ENCODE data around the gene DNAJB7.
A peak's percentile ranks its signal among the peaks of the same experiment; 100 is the strongest.
"Not testable (repeated sequence)": the region's sequence is repeated elsewhere in the genome, so short reads cannot be mapped to it uniquely, and the experiment has no call there.

Gene DNAJB7

GRCh38 chr22:40862537-40862936 is 624 bp upstream of the DNAJB7 start:
- no peak for DNase-seq
- no peaks in the 10 kb centered on the region for H3K9me3 Mint-ChIP-seq
- ATAC-seq (replicated peaks), result no peak
- H3K27me3 Mint-ChIP-seq, result no peaks in the 10 kb centered on the region
- H3K27ac Mint-ChIP-seq, result peak overlapping the region in 1 of 2 donors; percentile 4
- peaks cover 15% of the 10 kb centered on the region for H3K36me3 Mint-ChIP-seq (ENCODE audit: insufficient read depth)
- peaks cover 1 to 27% of the 10 kb centered on the region in 2 donors for H3K4me1 Mint-ChIP-seq (ENCODE audit: low read depth in 2 of 2)
- H3K4me3 Mint-ChIP-seq, result no peak overlapping the region

GRCh38 chr22:40857309-40857855 is 4.5 kb downstream of the DNAJB7 start:
- Mint-ChIP-seq H3K27ac (peak overlapping the region; percentile 97 to 100), H3K36me3 (ENCODE audit: insufficient read depth) (peaks cover 27% of the 10 kb centered on the region), H3K9me3 (no peaks in the 10 kb centered on the region), H3K4me3 (peak overlapping the region; percentile 92 to 96), H3K27me3 (no peaks in the 10 kb centered on the region), H3K4me1 (ENCODE audit: low read depth in 2 of 2) (peaks cover 25 to 35% of the 10 kb centered on the region in 2 donors)
- DNase-seq, result no peak
- no peak for ATAC-seq (replicated peaks)

DNA sequence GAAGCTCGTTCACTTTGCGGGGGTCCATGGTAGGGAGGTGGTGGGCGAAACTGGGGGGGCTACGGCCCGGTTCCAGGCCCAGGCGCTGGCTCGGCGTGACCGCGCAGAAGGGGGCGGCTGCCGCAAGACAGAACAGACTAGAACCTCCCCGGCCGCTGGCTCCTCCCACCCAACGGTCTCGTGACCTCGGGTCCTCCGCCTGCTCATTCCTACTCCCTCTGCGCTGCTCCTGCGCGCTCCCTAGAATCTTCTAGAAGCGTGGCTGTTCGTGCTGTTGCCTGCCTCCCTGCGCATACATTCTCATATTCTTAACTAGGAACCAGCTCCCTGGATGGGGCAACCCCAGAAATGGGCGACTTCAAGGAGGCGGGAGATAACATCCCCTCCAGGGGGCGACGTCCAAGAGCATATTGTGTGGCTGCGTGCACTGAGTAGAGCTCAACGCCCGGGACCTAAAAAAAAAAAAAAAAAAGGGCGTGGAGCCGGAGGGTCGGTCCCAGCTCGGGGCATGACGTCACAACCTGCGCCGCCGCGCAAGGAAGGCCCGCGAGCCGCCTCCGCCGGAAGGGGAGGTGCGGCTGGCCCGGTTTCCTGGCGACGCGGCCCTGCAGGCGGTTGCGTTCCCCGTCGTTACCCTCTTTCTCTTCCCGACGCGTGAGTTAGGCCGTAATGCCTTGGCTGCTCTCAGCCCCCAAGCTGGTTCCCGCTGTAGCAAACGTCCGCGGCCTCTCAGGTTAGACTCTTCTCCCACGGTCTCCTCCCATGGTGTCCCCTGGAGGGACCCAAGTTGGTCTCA is 5.2 kb downstream of the DNAJB7 start, which contains the start of the genes ST13 and XPNPEP3:
ST13 (minus strand) TSS at position 127 of the 796 bp plus-strand sequence; CDS start at position 28, 99 bp downstream.
XPNPEP3 (plus strand) TSS at position 636 of the 796 bp plus-strand sequence; CDS start at position 670, 34 bp downstream.
- Mint-ChIP-seq H3K4me1 (ENCODE audit: low read depth in 2 of 2) (peaks cover 24 to 39% of the 10 kb centered on the region in 2 donors), H3K4me3 (peak within 1 kb of the TSS; percentile 92 to 96), H3K9me3 (no peaks in the 10 kb centered on the region), H3K27me3 (no peaks in the 10 kb centered on the region), H3K27ac (peak within 1 kb of the TSS; percentile 97 to 100), H3K36me3 (ENCODE audit: insufficient read depth) (peaks cover 27% of the 10 kb centered on the region)
- ATAC-seq (replicated peaks), result peak; percentile 87
- peak; percentile 97 to 98 (median 97) for DNase-seq

GRCh38 chr22:40855979-40856512 is 5.9 kb downstream of the DNAJB7 start:
- peak; percentile 23 to 33 (median 27) for DNase-seq
- H3K27ac Mint-ChIP-seq, result peak overlapping the region; percentile 97 to 100
- no peaks in the 10 kb centered on the region for H3K27me3 Mint-ChIP-seq
- peak overlapping the region; percentile 92 to 96 for H3K4me3 Mint-ChIP-seq
- H3K4me1 Mint-ChIP-seq (ENCODE audit: low read depth in 2 of 2), result peaks cover 28 to 43% of the 10 kb centered on the region in 2 donors
- H3K36me3 Mint-ChIP-seq (ENCODE audit: insufficient read depth), result peaks cover 31% of the 10 kb centered on the region
- no peaks in the 10 kb centered on the region for H3K9me3 Mint-ChIP-seq
- peak; percentile 19 for ATAC-seq (replicated peaks)

DNA sequence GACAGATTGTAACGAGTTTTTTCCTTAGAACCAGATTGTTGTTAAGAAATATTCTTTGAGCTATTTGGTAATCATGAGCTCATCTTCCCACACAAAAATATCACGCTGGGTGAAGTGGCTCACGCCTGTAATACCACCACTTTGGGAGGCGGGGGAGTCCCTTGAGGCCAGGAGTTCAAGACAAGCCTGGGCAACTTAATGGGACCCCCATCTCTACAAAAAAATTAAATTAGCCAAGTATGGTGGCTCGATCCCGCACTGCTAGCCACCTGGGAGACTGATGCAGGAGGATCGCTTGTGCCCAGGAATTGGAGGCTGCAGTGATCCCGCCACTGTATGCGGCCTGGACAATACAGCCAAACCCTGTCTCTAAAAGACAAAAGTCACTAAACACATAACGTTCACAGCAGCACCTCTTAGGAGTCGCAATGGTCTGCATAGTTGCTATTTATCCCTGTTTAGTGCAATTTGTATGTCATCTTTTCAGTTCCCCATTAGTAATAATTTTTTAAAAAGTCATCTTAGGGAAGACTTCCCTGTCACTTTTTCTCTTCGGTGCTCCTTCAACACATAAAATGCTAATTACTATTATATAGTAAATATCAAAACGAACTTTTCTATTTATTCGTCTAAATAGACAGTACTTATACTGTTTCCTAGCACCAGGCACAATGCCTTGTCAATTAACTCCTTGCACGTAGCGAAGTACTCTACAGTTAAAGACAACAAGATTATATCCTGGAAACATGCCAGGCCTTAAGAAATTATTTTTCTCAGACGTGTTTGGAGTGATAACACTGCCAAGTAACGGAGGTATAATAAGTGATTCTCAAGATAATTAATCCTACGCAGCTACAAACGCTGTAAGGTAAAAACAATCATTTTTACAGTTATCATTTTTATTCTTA is 6.6 kb downstream of the DNAJB7 start:
- Mint-ChIP-seq H3K4me1 (ENCODE audit: low read depth in 2 of 2) (peaks cover 30 to 42% of the 10 kb centered on the region in 2 donors), H3K4me3 (peak overlapping the region; percentile 92 to 96)
- ATAC-seq (replicated peaks), result no peak

GRCh38 chr22:40853961-40854360 is 8.0 kb downstream of the DNAJB7 start:
- H3K27ac Mint-ChIP-seq, result peak overlapping the region in 1 of 2 donors; percentile 71
- ATAC-seq (replicated peaks), result no peak
- no peaks in the 10 kb centered on the region for H3K27me3 Mint-ChIP-seq
- H3K36me3 Mint-ChIP-seq (ENCODE audit: insufficient read depth), result peaks cover 45% of the 10 kb centered on the region
- peak overlapping the region in 1 of 2 donors; percentile 30 for H3K4me3 Mint-ChIP-seq
- no peak for DNase-seq
- peaks cover 32 to 45% of the 10 kb centered on the region in 2 donors for H3K4me1 Mint-ChIP-seq (ENCODE audit: low read depth in 2 of 2)
- H3K9me3 Mint-ChIP-seq, result no peaks in the 10 kb centered on the region

More for the DNA sequence above, 6.6 kb downstream of the DNAJB7 start:
- Mint-ChIP-seq H3K27me3 (no peaks in the 10 kb centered on the region), H3K27ac (peak overlapping the region; percentile 97 to 100), H3K9me3 (no peaks in the 10 kb centered on the region), H3K36me3 (ENCODE audit: insufficient read depth) (peaks cover 31% of the 10 kb centered on the region)
- DNase-seq, result no peak

DNA sequence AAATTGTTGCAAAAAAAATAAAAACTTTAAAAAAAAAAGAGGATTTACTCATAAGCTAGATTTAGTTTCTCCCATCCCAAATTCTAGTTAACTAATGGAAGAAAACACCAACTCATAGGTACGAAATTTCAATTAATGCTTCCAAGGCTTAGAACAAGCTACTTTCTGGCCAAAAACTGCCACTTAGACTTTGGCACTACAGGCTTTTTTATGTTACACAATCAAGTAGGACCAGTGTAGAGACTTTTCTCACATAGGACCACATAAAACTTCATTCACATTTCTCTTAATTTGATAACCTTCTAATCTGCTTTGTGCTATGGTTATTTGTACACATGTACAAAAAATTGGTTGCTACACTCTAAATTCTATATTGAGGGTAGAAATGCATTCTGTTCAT is 8.6 kb downstream of the DNAJB7 start:
- Mint-ChIP-seq H3K36me3 (ENCODE audit: insufficient read depth) (peaks cover 48% of the 10 kb centered on the region), H3K4me1 (ENCODE audit: low read depth in 2 of 2) (peaks cover 32 to 45% of the 10 kb centered on the region in 2 donors), H3K27ac (peak overlapping the region in 1 of 2 donors; percentile 71), H3K9me3 (no peaks in the 10 kb centered on the region), H3K27me3 (no peaks in the 10 kb centered on the region), H3K4me3 (peak overlapping the region in 1 of 2 donors; percentile 30)
- ATAC-seq (replicated peaks) (no peak), DNase-seq (no peak)

GRCh38 chr22:40845816-40846215 is 16.1 kb downstream of the DNAJB7 start:
- Mint-ChIP-seq H3K36me3 (ENCODE audit: insufficient read depth) (peaks cover 85% of the 10 kb centered on the region), H3K4me1 (ENCODE audit: low read depth in 2 of 2) (peaks cover 10 to 13% of the 10 kb centered on the region in 2 donors), H3K27ac (peak overlapping the region in 1 of 2 donors; percentile 57)
- not testable (repeated sequence) for ATAC-seq (replicated peaks); H3K4me3 Mint-ChIP-seq; H3K27me3 Mint-ChIP-seq; H3K9me3 Mint-ChIP-seq; DNase-seq

DNA sequence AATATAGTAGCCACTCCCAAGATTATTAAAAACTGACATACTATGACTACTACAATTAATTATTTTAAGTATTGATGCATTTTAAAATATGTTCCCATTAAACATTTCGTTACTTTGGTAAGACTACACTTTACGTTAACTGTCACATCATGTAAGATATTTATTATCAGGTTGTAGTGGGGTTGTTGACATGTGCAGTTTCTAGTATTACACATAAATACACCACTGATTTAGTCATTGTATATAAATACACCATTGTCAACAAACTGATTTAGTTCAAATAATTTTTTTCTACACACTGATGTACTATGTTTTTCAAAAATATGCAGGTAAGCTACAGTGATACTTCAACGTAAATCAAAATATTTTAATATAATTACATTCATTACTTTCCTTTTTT is 17.0 kb downstream of the DNAJB7 start:
- ATAC-seq (replicated peaks) (no peak), DNase-seq (no peak)
- Mint-ChIP-seq H3K4me1 (ENCODE audit: low read depth in 2 of 2) (peaks cover 6 to 12% of the 10 kb centered on the region in 2 donors), H3K36me3 (ENCODE audit: insufficient read depth) (peaks cover 87% of the 10 kb centered on the region), H3K4me3 (no peak overlapping the region), H3K27ac (no peak overlapping the region), H3K27me3 (no peaks in the 10 kb centered on the region), H3K9me3 (no peaks in the 10 kb centered on the region)

- H3K27me3 Mint-ChIP-seq, result no peaks in the 10 kb centered on the region
- DNase-seq, result no peak
- no peak for ATAC-seq (replicated peaks)
- H3K27ac Mint-ChIP-seq, result peak overlapping the region in 1 of 2 donors; percentile 42
- no peaks in the 10 kb centered on the region for H3K9me3 Mint-ChIP-seq
- no peak overlapping the region for H3K4me3 Mint-ChIP-seq
- peaks cover 90% of the 10 kb centered on the region for H3K36me3 Mint-ChIP-seq (ENCODE audit: insufficient read depth)
- peaks cover 5 to 11% of the 10 kb centered on the region in 2 donors for H3K4me1 Mint-ChIP-seq (ENCODE audit: low read depth in 2 of 2)
These were observed 23.4 kb downstream of the DNAJB7 start for GRCh38 chr22:40838486-40838885.

GRCh38 chr22:40834619-40835018 is 27.3 kb downstream of the DNAJB7 start:
- H3K9me3 Mint-ChIP-seq, result no peaks in the 10 kb centered on the region
- no peak overlapping the region for H3K4me3 Mint-ChIP-seq
- H3K36me3 Mint-ChIP-seq (ENCODE audit: insufficient read depth), result peaks cover 94% of the 10 kb centered on the region
- no peak for ATAC-seq (replicated peaks)
- no peaks in the 10 kb centered on the region for H3K27me3 Mint-ChIP-seq
- no peak overlapping the region for H3K27ac Mint-ChIP-seq
- peaks cover 0 to 1% of the 10 kb centered on the region in 2 donors for H3K4me1 Mint-ChIP-seq (ENCODE audit: low read depth in 2 of 2)
- DNase-seq, result no peak

DNA sequence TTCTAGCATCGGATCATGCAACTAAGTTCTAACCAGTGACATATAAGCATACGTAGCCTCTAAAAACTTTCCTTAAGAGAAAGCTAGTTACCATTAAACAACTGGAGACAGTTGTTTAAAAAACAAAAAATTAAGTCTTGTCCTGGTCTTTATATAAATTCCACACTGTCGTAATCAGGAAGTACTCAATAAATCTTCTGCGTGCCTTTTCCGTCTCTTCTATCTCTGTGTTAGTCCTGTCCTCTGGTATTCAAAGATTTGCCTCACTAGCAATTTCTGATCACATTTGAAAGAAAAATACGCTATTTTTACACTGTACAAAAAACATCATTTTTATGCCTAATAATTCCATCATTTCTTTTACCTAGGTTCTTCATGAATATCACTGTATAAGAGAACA is 32.8 kb downstream of the DNAJB7 start:
- peaks cover 76% of the 10 kb centered on the region for H3K36me3 Mint-ChIP-seq (ENCODE audit: insufficient read depth)
- DNase-seq (no peak), ATAC-seq (replicated peaks) (no peak)
- H3K4me1 Mint-ChIP-seq (ENCODE audit: low read depth in 2 of 2), result peaks cover 0 to 1% of the 10 kb centered on the region in 2 donors
- H3K4me3 Mint-ChIP-seq, result no peak overlapping the region
- no peak overlapping the region for H3K27ac Mint-ChIP-seq
- no peaks in the 10 kb centered on the region for H3K27me3 Mint-ChIP-seq
- H3K9me3 Mint-ChIP-seq, result no peaks in the 10 kb centered on the region
